Measurements from ENCODE around the gene PTPN4. TPM values are rescaled to one million over a fixed set of nuclear protein-coding genes. Genes with fewer than 3 reads are reported as not detected.

Gene PTPN4
- total and polyA plus RNA-seq, 9 donors, result 3.4 to 45.7 (median 35.2) TPM

DNA sequence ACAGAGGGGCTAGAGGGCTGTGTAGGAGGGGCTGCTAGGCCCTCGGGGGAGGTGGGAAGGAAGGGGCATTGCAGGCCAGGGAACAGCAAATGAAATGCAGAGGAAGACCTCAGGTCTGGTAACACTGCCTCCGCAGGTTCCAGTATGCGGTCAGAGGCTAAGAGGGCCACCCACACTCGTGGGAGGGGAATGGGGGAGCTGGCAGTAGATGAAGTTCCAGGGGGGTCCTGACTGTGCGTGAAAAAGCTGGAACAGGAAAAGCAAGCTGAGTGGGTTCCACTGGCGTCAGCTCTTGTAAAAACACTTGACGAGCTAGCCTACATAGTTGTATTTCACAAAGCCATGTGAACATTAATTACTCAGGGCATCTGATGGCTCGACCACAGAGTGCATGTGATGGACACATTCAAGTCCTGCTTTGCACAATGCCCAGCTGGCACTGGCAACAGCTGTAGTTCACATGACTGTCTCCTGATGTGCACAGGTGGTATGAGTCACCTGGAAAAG, 29.0 kb upstream of the PTPN4 start:
- TF ChIP-seq, protein P1, sequence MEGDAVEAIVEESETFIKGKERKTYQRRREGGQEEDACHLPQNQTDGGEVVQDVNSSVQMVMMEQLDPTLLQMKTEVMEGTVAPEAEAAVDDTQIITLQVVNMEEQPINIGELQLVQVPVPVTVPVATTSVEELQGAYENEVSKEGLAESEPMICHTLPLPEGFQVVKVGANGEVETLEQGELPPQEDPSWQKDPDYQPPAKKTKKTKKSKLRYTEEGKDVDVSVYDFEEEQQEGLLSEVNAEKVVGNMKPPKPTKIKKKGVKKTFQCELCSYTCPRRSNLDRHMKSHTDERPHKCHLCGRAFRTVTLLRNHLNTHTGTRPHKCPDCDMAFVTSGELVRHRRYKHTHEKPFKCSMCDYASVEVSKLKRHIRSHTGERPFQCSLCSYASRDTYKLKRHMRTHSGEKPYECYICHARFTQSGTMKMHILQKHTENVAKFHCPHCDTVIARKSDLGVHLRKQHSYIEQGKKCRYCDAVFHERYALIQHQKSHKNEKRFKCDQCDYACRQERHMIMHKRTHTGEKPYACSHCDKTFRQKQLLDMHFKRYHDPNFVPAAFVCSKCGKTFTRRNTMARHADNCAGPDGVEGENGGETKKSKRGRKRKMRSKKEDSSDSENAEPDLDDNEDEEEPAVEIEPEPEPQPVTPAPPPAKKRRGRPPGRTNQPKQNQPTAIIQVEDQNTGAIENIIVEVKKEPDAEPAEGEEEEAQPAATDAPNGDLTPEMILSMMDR (IDR thresholded peaks at IDR 0.05), result no peak
- no peak for TF ChIP-seq POLR2A (IDR thresholded peaks at IDR 0.05)
- TF ChIP-seq EP300 (IDR thresholded peaks at IDR 0.05), result no peak
- DNase-seq, result no peak

DNA sequence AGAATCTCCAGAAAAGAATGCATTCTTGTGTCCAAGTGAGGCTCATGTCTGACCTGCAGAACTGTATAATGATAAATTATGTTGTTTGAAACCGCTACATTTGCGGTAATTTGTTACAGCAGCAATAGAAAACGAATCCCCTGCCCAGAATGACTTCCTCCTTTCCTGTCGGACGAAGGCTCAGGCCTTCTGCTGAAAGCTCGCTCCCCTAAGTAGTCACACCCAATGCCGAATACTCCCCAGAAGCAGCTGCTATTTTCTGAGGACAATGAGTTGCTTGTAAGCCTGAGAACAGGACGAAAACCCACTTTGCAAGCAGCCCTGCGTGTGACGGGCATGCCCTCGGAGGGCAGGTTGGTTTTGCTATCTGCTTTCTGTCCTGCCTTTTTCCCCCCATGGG, 27.7 kb upstream of the PTPN4 start:
- WGBS, 3 donors, result 78 to 84% (median 79%) methylated on average over 11 of the region's 11 CpGs
- H3K27ac ChIP-seq, result no peak overlapping the region
- no peaks in the 10 kb centered on the region for H3K27me3 ChIP-seq
- no peak overlapping the region for H3K4me3 ChIP-seq
- intact Hi-C loops (cut with DNase I), result no loop called here
- no peak for DNase-seq
- no peaks in the 10 kb centered on the region for H3K4me1 ChIP-seq (ENCODE audit: insufficient read depth)
- TF ChIP-seq POLR2A (IDR thresholded peaks at IDR 0.05) (no peak), EP300 (IDR thresholded peaks at IDR 0.05) (no peak)
- TF ChIP-seq, protein P1 (IDR thresholded peaks at IDR 0.05), result no peak
- no peaks in the 10 kb centered on the region for H3K36me3 ChIP-seq
- H3K9me3 ChIP-seq, result no peaks in the 10 kb centered on the region

More for the DNA sequence above, 29.0 kb upstream of the PTPN4 start:
- Histone ChIP-seq H3K27ac (no peak overlapping the region), H3K36me3 (no peaks in the 10 kb centered on the region), H3K4me1 (ENCODE audit: insufficient read depth) (no peaks in the 10 kb centered on the region), H3K9me3 (no peaks in the 10 kb centered on the region), H3K27me3 (no peaks in the 10 kb centered on the region), H3K4me3 (no peak overlapping the region)
- intact Hi-C loops (cut with DNase I), result no loop called here
- 62 to 72% (median 69%) methylated on average over 8 of the region's 8 CpGs for WGBS, 3 donors

DNA sequence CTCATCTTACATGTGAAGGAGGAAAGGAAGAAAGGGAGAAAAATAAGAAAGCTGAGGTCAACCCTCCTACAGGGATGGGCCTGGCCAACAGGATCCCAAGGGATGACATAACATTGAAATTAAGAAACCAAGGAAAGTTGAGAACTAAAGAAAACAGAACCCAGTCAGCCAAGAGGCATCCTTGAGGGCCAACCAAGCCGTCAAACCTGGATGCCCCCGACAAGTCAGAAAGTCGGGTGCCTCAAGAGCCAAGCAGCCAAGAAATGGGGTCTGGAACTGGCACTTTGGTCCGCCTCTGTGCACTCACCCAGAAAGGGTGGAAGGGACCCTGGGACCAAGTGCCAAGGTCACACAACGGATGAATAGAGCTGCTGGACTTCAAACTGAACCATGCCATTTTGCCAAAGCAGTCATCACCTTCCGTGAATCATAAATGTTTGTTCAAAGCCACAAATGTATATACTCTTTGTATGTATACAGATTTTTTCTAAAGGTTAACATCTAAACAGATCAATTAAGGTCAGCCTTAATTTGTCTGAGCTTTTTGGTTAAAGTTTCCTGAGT, 27.0 kb upstream of the PTPN4 start:
- Histone ChIP-seq H3K4me1 (ENCODE audit: insufficient read depth) (no peaks in the 10 kb centered on the region), H3K4me3 (no peak overlapping the region), H3K9me3 (no peaks in the 10 kb centered on the region), H3K36me3 (no peaks in the 10 kb centered on the region), H3K27me3 (no peaks in the 10 kb centered on the region), H3K27ac (no peak overlapping the region)
- DNase-seq, result no peak
- intact Hi-C loops (cut with DNase I), result no loop called here
- 87 to 94% (median 89%) methylated on average over 6 of the region's 6 CpGs for WGBS, 3 donors
- TF ChIP-seq EP300 (IDR thresholded peaks at IDR 0.05) (no peak), POLR2A (IDR thresholded peaks at IDR 0.05) (no peak)
- TF ChIP-seq, protein P1 (IDR thresholded peaks at IDR 0.05), result no peak

DNA sequence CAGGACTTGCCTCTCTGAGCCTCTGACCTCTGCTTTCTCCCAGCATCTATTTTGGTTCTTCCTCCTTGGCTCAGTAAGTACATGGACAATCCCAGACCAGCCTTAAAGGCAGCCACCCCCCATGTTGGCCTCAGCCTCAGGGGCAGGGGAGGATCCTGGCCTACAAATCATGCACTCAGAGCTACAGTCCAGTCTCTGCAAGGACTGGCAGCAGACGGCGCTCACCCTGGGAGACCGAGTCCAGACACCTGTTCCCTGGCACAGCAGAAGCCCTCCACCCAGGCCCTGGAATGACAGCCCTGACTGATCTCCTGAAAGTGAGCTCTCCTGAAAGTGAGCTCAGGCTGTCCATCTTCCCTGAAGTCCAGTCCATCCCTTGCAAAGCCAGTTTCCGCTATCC, 25.7 kb upstream of the PTPN4 start:
- no peak for TF ChIP-seq POLR2A (IDR thresholded peaks at IDR 0.05)
- TF ChIP-seq, protein P1 (IDR thresholded peaks at IDR 0.05), result no peak
- TF ChIP-seq EP300 (IDR thresholded peaks at IDR 0.05), result no peak
- intact Hi-C loops (cut with DNase I), result no loop called here
- Histone ChIP-seq H3K4me1 (ENCODE audit: insufficient read depth) (no peaks in the 10 kb centered on the region), H3K36me3 (no peaks in the 10 kb centered on the region), H3K27me3 (no peaks in the 10 kb centered on the region), H3K27ac (no peak overlapping the region), H3K4me3 (no peak overlapping the region), H3K9me3 (no peaks in the 10 kb centered on the region)
- 82 to 89% (median 86%) methylated on average over 4 of the region's 4 CpGs for WGBS, 3 donors
- DNase-seq, result no peak

All from ovary (tissue), 9 donors.